ENCODE measurements around the gene TTLL12. TPM values are rescaled to one million over a fixed set of nuclear protein-coding genes. Genes with fewer than 3 reads are reported as not detected.

TTLL12 gene
- total and polyA plus RNA-seq, 2 donors (not counting 1 experiment from before 2014, with no cell fraction given) = 11.0 to 21.3 TPM

DNA sequence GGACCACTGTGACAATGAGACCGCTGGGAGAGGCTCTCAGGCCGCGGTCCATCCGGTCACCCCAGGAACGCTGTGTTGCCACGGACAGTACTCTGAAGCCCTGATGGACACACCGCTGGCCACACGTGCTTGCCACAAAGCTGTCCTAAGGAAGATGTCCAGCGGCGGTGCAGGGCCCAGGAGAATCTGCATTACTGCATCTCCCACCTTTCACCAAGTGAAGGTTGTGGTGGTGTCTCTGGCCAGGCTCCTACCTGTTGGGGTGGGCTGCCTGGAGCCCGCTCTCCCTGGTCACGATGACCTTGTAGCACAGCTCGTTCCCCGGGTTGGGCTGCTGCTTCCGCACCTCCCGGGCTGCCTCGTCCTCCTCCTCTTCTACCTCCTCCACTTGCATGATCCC lies 4.2 kb downstream of the TTLL12 start:
- Histone ChIP-seq H3K27me3 (replicated peaks in 1 of 4; ENCODE audit: control extremely low read depth in 1 of 4, control insufficient read depth in 3 of 4, insufficient read depth in 4 of 4, low read length in 3 of 4) (no peaks in the 10 kb centered on the region), H3K36me3 (replicated peaks in 1 of 2; ENCODE audit: control extremely low read depth in 1 of 2, control insufficient read depth in 1 of 2, extremely low read depth in 1 of 2, insufficient read depth in 2 of 2, low read length in 1 of 2) (peaks cover 0 to 20% of the 10 kb centered on the region in 2 experiments), H3K4me2 (replicated peaks; ENCODE audit: low read depth, low read length, poor library complexity, severe bottlenecking) (no peak overlapping the region), H3K79me2 (ENCODE audit: control insufficient read depth, insufficient read depth, low read length) (peaks cover 38% of the 10 kb centered on the region), H3K9me3 (ENCODE audit: control extremely low read depth in 1 of 3, control insufficient read depth in 2 of 3, insufficient read depth in 1 of 3, low read length in 2 of 3) (peaks cover 0 to 2% (median 0%) of the 10 kb centered on the region in 3 donors), H2AFZ (ENCODE audit: insufficient read depth, low read depth, low read length, poor library complexity, severe bottlenecking) (no peak overlapping the region), H4K20me1 (ENCODE audit: control insufficient read depth, insufficient read depth, low read length, poor library complexity, severe bottlenecking) (peaks cover 12% of the 10 kb centered on the region), H3K9ac (ENCODE audit: low read length) (no peak overlapping the region), H3K4me1 (ENCODE audit: control insufficient read depth in 2 of 2, insufficient read depth in 2 of 2, low read length in 2 of 2) (peaks cover 10 to 12% of the 10 kb centered on the region in 2 donors), H3K4me3 (ENCODE audit: control extremely low read depth in 1 of 5, extremely low read depth in 1 of 5, insufficient read depth in 1 of 5, low read depth in 2 of 5, low read length in 4 of 5) (no peak overlapping the region), H3K27ac (ENCODE audit: low read length in 2 of 2) (no peak overlapping the region)
- Mint-ChIP-seq H3K4me1 (peaks cover 14% of the 10 kb centered on the region), H3K9me3 (ENCODE audit: insufficient read depth) (no peaks in the 10 kb centered on the region), H3K4me3 (no peak overlapping the region), H3K27ac (no peak overlapping the region), H3K27me3 (no peaks in the 10 kb centered on the region)
- CTCF ChIA-PET = no interaction called here
- WGBS (ENCODE audit: insufficient coverage) = 99% methylated on average over 16 of the region's 17 CpGs
- no peak for DNase-seq
- no peak for ATAC-seq (ENCODE audit: low read depth)
- no peak for TF ChIP-seq EZH2 (IDR thresholded peaks at IDR 0.05; ENCODE audit: borderline replicate concordance, insufficient read depth, low read depth, low read length, poor library complexity, severe bottlenecking)
- TF ChIP-seq, protein P1, sequence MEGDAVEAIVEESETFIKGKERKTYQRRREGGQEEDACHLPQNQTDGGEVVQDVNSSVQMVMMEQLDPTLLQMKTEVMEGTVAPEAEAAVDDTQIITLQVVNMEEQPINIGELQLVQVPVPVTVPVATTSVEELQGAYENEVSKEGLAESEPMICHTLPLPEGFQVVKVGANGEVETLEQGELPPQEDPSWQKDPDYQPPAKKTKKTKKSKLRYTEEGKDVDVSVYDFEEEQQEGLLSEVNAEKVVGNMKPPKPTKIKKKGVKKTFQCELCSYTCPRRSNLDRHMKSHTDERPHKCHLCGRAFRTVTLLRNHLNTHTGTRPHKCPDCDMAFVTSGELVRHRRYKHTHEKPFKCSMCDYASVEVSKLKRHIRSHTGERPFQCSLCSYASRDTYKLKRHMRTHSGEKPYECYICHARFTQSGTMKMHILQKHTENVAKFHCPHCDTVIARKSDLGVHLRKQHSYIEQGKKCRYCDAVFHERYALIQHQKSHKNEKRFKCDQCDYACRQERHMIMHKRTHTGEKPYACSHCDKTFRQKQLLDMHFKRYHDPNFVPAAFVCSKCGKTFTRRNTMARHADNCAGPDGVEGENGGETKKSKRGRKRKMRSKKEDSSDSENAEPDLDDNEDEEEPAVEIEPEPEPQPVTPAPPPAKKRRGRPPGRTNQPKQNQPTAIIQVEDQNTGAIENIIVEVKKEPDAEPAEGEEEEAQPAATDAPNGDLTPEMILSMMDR (IDR thresholded peaks at IDR 0.05) = no peak
- POLR2A ChIA-PET = no interaction called here
- intact Hi-C loops (cut with micrococcal nuclease) = no loop called here

DNA sequence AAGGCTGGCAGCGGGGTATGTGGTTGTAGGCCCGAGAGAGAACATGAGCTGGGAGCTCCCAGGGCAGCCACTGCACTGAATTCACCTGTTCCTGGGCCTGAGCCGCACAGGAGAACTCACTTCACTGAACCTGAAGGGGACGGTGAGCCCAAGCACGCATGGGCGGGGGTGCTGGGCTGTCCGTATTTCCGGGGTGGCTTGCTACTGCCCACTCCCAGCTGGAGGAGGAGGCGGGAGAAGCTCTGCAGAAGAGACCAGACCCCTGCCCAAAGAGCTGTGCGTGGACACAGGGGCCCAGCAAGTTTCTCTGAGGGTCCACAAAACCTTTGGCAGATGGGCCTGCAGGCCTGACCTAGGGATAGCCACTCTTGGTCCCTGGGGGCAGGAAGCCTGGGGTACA lies 4.8 kb downstream of the TTLL12 start:
- Mint-ChIP-seq H3K27me3 (no peaks in the 10 kb centered on the region), H3K27ac (no peak overlapping the region), H3K4me1 (peaks cover 13% of the 10 kb centered on the region), H3K9me3 (ENCODE audit: insufficient read depth) (no peaks in the 10 kb centered on the region), H3K4me3 (no peak overlapping the region)
- intact Hi-C loops (cut with micrococcal nuclease) = no loop called here
- ChIA-PET POLR2A (no interaction called here), CTCF (no interaction called here)
- WGBS (ENCODE audit: insufficient coverage) = 95% methylated on average over 10 of the region's 10 CpGs
- H3K79me2 ChIP-seq (ENCODE audit: control insufficient read depth, insufficient read depth, low read length) = peaks cover 38% of the 10 kb centered on the region
- TF ChIP-seq, protein P1 (IDR thresholded peaks at IDR 0.05) = no peak
- no peak for TF ChIP-seq EZH2 (IDR thresholded peaks at IDR 0.05; ENCODE audit: borderline replicate concordance, insufficient read depth, low read depth, low read length, poor library complexity, severe bottlenecking)
- H3K4me2 ChIP-seq (replicated peaks; ENCODE audit: low read depth, low read length, poor library complexity, severe bottlenecking) = no peak overlapping the region
- no peak for DNase-seq
- H3K36me3 ChIP-seq (replicated peaks in 1 of 2; ENCODE audit: control extremely low read depth in 1 of 2, control insufficient read depth in 1 of 2, extremely low read depth in 1 of 2, insufficient read depth in 2 of 2, low read length in 1 of 2) = peaks cover 0 to 21% of the 10 kb centered on the region in 2 experiments
- no peak overlapping the region for H3K4me3 ChIP-seq (ENCODE audit: control extremely low read depth in 1 of 5, extremely low read depth in 1 of 5, insufficient read depth in 1 of 5, low read depth in 2 of 5, low read length in 4 of 5)
- no peak overlapping the region for H3K27ac ChIP-seq (ENCODE audit: low read length in 2 of 2)
- no peak overlapping the region for H3K9ac ChIP-seq (ENCODE audit: low read length)
- peaks cover 9 to 11% of the 10 kb centered on the region in 2 donors for H3K4me1 ChIP-seq (ENCODE audit: control insufficient read depth in 2 of 2, insufficient read depth in 2 of 2, low read length in 2 of 2)
- H3K9me3 ChIP-seq (ENCODE audit: control extremely low read depth in 1 of 3, control insufficient read depth in 2 of 3, insufficient read depth in 1 of 3, low read length in 2 of 3) = no peaks in the 10 kb centered on the region
- H2AFZ ChIP-seq (ENCODE audit: insufficient read depth, low read depth, low read length, poor library complexity, severe bottlenecking) = no peak overlapping the region
- no peaks in the 10 kb centered on the region for H3K27me3 ChIP-seq (replicated peaks in 1 of 4; ENCODE audit: control extremely low read depth in 1 of 4, control insufficient read depth in 3 of 4, insufficient read depth in 4 of 4, low read length in 3 of 4)
- no peak for ATAC-seq (ENCODE audit: low read depth)
- H4K20me1 ChIP-seq (ENCODE audit: control insufficient read depth, insufficient read depth, low read length, poor library complexity, severe bottlenecking) = peaks cover 12% of the 10 kb centered on the region

Data from B cell (primary cell).